Fibroblast of mammary gland (primary cell): Measurements from ENCODE around the gene RDH11.

ENCODE experiments used
- DNase-seq: peaks from one replicate; pipeline ENCODE4 v3.0.0-alpha.2; 2010; ENCODE audit warnings: low read depth
- H3K4me3 ChIP-seq: 2 replicates; pipeline ENCODE4 v1.5.1; 2011; ENCODE audit warnings: low read depth, mild to moderate bottlenecking, low read length, moderate library complexity; ENCODE audit not compliant: control insufficient read depth
- CTCF ChIP-seq: conservative IDR thresholded peaks from 2 replicates; pipeline ENCODE4 v1.5.1; 2011; ENCODE audit warnings: low read depth, low read length, inconsistent platforms; ENCODE audit not compliant: control insufficient read depth, insufficient read depth

The RDH11 gene

GRCh38 chr14:67683842-67684241 is 11.7 kb downstream of the RDH11 start:
- DNase-seq: no peak
- H3K4me3 ChIP-seq: no peak overlapping the region
- TF ChIP-seq CTCF: no peak

DNA sequence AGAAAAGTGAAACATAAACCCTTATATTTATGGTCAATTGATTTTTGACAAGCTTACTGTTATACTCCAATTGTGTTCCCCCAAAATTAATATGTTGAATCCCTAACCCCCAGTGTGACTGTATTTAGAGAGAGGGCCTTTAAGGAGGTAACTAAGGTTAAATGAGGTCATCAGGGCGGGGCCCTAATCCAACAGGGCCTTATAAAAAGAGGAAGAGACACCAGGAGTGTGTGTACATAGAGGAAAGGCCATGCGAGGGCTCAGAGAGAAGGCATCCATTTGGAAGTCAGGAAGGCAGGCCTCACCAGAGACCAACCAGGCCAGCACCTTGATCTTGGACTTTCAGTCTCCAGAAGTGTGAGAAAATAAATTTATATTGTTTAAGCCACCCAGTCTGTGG is 14.6 kb downstream of the RDH11 start:
- TF ChIP-seq CTCF: no peak
- H3K4me3 ChIP-seq: no peak overlapping the region
- DNase-seq: no peak

- DNase-seq: peak; percentile 93
- no peak for TF ChIP-seq CTCF
Measured at GRCh38 chr14:67680121-67680602, 15.4 kb downstream of the RDH11 start.

GRCh38 chr14:67679006-67679405 is 16.6 kb downstream of the RDH11 start:
- no peak for TF ChIP-seq CTCF
- no peak overlapping the region for H3K4me3 ChIP-seq
- DNase-seq: no peak

More at GRCh38 chr14:67680121-67680602, 15.4 kb downstream of the RDH11 start:
- H3K4me3 ChIP-seq: no peak overlapping the region

DNA sequence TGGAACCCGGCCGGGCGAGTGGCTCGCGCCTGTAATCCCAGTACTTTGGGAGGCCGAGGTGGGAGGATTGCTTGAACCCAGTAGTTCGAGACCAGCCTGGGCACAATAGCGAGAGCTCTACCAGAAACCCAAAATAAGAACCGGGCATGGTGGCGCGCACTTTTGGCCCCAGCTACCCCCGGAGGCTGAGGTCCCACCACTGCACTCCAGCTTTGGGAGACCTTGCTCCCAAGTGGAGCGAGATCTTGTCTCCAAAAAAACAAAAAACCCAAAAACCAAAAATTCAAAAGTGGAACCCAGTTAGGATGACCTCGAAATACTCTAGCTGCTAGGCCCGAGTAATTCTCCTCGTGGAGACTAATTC is 20.4 kb downstream of the RDH11 start:
- H3K4me3 ChIP-seq: peak overlapping the region; percentile 82
- no peak for DNase-seq
- TF ChIP-seq CTCF: no peak

GRCh38 chr14:67674480-67675218 is 20.9 kb downstream of the RDH11 start, which contains the start of gene VTI1B:
VTI1B (minus strand) TSS chr14:67674632; CDS start chr14:67674489, 143 bp downstream.
- peak; percentile 56 for DNase-seq
- TF ChIP-seq CTCF: peak; percentile 19
- H3K4me3 ChIP-seq: peak within 1 kb of the TSS; percentile 82
